OCI-LY1 (cell line): ENCODE data around the gene FKBP7.
"Not testable (repeated sequence)": the region's sequence is repeated elsewhere in the genome, so short reads cannot be mapped to it uniquely, and the experiment has no call there.

Source experiments
- CTCF ChIP-seq: fragments of 200-600 bp; sonication (generic), shearing (Covaris generic); IDR thresholded peaks from 2 replicates; pipeline ENCODE4 v1.5.1; 2017; ENCODE audit warnings: mild to moderate bottlenecking, antibody characterized with exemption, low read length, moderate library complexity, mixed read lengths
- EZH2 ChIP-seq: fragments of 200-600 bp; sonication (generic), shearing (Covaris generic); IDR thresholded peaks from 2 replicates; pipeline ENCODE4 v1.8.0; 2017; ENCODE audit warnings: borderline replicate concordance, mixed run types, mild to moderate bottlenecking, antibody characterized with exemption, low read length, moderate library complexity, mixed read lengths

- TF ChIP-seq CTCF, EZH2: not testable (repeated sequence)
These were observed 47.1 kb upstream of the FKBP7 start for GRCh38 chr2:178525460-178525859.
